KBM-7 (cell line): ENCODE results near the gene CENPS.

Source experiments
- DNase-seq: peaks from one replicate; pipeline ENCODE4 v3.0.0-alpha.2; 2015
- in situ Hi-C: fragments of 300-500 bp; cut with MboI; formaldehyde crosslinking; loops from 2 replicates; pipeline ENCODE4 v1.14.3; 2020; ENCODE audit warnings: low sequenced_read_pairs, low pct_unique_long_range_greater_than_20kb, mixed read lengths

The CENPS gene

GRCh38 chr1:10474613-10475507, 44.6 kb downstream of the CENPS start, which contains the start of gene PEX14:
PEX14 (plus strand) TSS chr1:10474950; CDS start chr1:10474967, 17 bp downstream.
- peak; percentile 91 for DNase-seq
- in situ Hi-C loops = no loop called here

- in situ Hi-C loops = no loop called here
- no peak for DNase-seq
These were observed 45.3 kb downstream of the CENPS start for GRCh38 chr1:10475510-10475909.

GRCh38 chr1:10479296-10479695, 49.1 kb downstream of the CENPS start:
- DNase-seq = no peak
- in situ Hi-C loops = no loop called here

- in situ Hi-C loops = no loop called here
- DNase-seq = no peak
These were observed 50.4 kb downstream of the CENPS start for GRCh38 chr1:10480614-10481013.

- in situ Hi-C loops = no loop called here
- no peak for DNase-seq
These were observed 54.3 kb downstream of the CENPS start for GRCh38 chr1:10484521-10484920.

GRCh38 chr1:10489291-10490055, 59.2 kb downstream of the CENPS start:
- in situ Hi-C loops = no loop called here
- no peak for DNase-seq

GRCh38 chr1:10490286-10490970, 60.2 kb downstream of the CENPS start:
- in situ Hi-C loops = no loop called here

More at GRCh38 chr1:10490286-10490970, 60.2 kb downstream of the CENPS start:
- no peak for DNase-seq
